Measurements from ENCODE around the gene TRMT2A.

GRCh38 chr22:20085651-20086050 is 31.4 kb downstream of the TRMT2A start:
- no peak for TF ChIP-seq POLR2AphosphoS5 (IDR thresholded peaks at IDR 0.05; ENCODE audit: low read depth, low read length)
- no peak for TF ChIP-seq REST (IDR thresholded peaks at IDR 0.05; ENCODE audit: insufficient read depth in 1 of 2, low read depth in 2 of 2, low read length in 2 of 2)
- no peak for TF ChIP-seq FOXP2 (optimal IDR thresholded peaks at IDR 0.05; ENCODE audit: borderline replicate concordance, extremely low read depth, extremely low read length, insufficient read depth)
- no peak for TF ChIP-seq SIN3A (IDR thresholded peaks at IDR 0.05; ENCODE audit: borderline replicate concordance, insufficient read depth, low read length)
- no peak for TF ChIP-seq TAF1 (IDR thresholded peaks at IDR 0.05; ENCODE audit: borderline replicate concordance, insufficient read depth, low read length)
